PC-9 (cell line): ENCODE data around the gene ZFPL1. TPM values are rescaled to one million over a fixed set of nuclear protein-coding genes. Genes with fewer than 3 reads are reported as not detected.

Source experiments
- BruUV-seq: library from RNA; stranded (reverse); fragments of 400-500 nt; replicated peaks from 2 replicates; lab custom pipeline; 2021; lab: Mats Ljungman, UMichigan
- CTCF ChIA-PET: fragments of 300-600 bp; sonication (Branson Sonifier 250); formaldehyde crosslinking; loops from one replicate; lab custom pipeline; 2022; ENCODE audit warnings: antibody characterized with exemption; lab: Charles Lee
- POLR2A ChIA-PET: fragments of 300-600 bp; sonication (Branson Sonifier 250); formaldehyde crosslinking; loops from one replicate; lab custom pipeline; 2022; ENCODE audit warnings: antibody characterized with exemption; ENCODE audit not compliant: unreplicated experiment; lab: Charles Lee
- DNase-seq, 2 experiments: peaks; one replicate each; pipeline versions ENCODE4 v3.0.0 to v3.0.0-alpha.2; 2015 to 2022; ENCODE audit warnings: mixed read lengths in 1 of 2
- H2AFZ ChIP-seq: fragments of 200-600 bp; sonication (generic); 2 replicates; pipeline ENCODE4 v1.8.1; 2017; ENCODE audit warnings: antibody characterized with exemption
- H3F3A ChIP-seq: fragments of 200-600 bp; sonication (generic); 2 replicates; pipeline ENCODE4 v1.8.1; 2017; ENCODE audit warnings: antibody characterized with exemption, mild to moderate bottlenecking, low read depth; ENCODE audit not compliant: insufficient read depth
- H3K27ac ChIP-seq: fragments of 200-600 bp; sonication (generic); 2 replicates; pipeline ENCODE4 v1.6.1; 2016; ENCODE audit warnings: mixed run types
- H3K27me3 ChIP-seq: fragments of 200-600 bp; sonication (generic); 2 replicates; pipeline ENCODE4 v1.6.1; 2016; ENCODE audit warnings: low read depth, mixed run types; ENCODE audit not compliant: insufficient read depth
- H3K36me3 ChIP-seq: fragments of 200-600 bp; sonication (generic); 2 replicates; pipeline ENCODE4 v1.6.1; 2016; ENCODE audit warnings: low read depth, mixed run types
- H3K4me1 ChIP-seq: fragments of 200-600 bp; sonication (generic); replicated peaks from 2 replicates; pipeline ENCODE4 v1.6.1; 2016; ENCODE audit warnings: mixed run types; ENCODE audit not compliant: insufficient read depth
- H3K4me2 ChIP-seq: fragments of 200-600 bp; sonication (generic); 2 replicates; pipeline ENCODE4 v1.6.1; 2017; ENCODE audit warnings: mixed run types
- H3K4me3 ChIP-seq: fragments of 200-600 bp; sonication (generic); 2 replicates; pipeline ENCODE4 v1.6.1; 2016; ENCODE audit warnings: mixed run types
- H3K79me2 ChIP-seq: fragments of 200-600 bp; sonication (generic); 2 replicates; pipeline ENCODE4 v1.6.1; 2017; ENCODE audit warnings: low read depth, mixed run types
- H3K9me2 ChIP-seq: fragments of 200-600 bp; sonication (generic); 2 replicates; pipeline ENCODE4 v1.8.1; 2017; ENCODE audit warnings: mild to moderate bottlenecking; ENCODE audit not compliant: insufficient read depth
- H3K9me3 ChIP-seq: fragments of 200-600 bp; sonication (generic); 2 replicates; pipeline ENCODE4 v1.8.1; 2016; ENCODE audit warnings: low read depth; ENCODE audit not compliant: insufficient read depth
- H4K20me1 ChIP-seq: fragments of 200-600 bp; sonication (generic); 2 replicates; pipeline ENCODE4 v1.8.1; 2017; ENCODE audit not compliant: insufficient read depth
- EZH2 ChIP-seq: fragments of 200-600 bp; sonication (generic); IDR thresholded peaks from 2 replicates; pipeline ENCODE4 v1.8.0; 2017; ENCODE audit warnings: antibody characterized with exemption, low read depth
- intact Hi-C: fragments of 100-400 bp; cut with micrococcal nuclease; formaldehyde crosslinking; loops from one replicate; pipeline ENCODE4 v1.10.0; 2022; ENCODE audit not compliant: unreplicated experiment
- total RNA-seq: library from RNA; stranded (reverse); gene quantifications from 2 replicates; pipeline ENCODE4 v1.2.3, GENCODE V29; 2021
- TF ChIP-seq, protein P1 (sequence below): fragments of 200-600 bp; sonication (generic); conservative IDR thresholded peaks from 2 replicates; pipeline ENCODE4 v1.6.1; 2017; ENCODE audit warnings: mixed run types, antibody characterized with exemption, mild to moderate bottlenecking, moderate library complexity

ZFPL1 gene
- total RNA-seq, 1 experiment from 2014 or later: 68.2 TPM

DNA sequence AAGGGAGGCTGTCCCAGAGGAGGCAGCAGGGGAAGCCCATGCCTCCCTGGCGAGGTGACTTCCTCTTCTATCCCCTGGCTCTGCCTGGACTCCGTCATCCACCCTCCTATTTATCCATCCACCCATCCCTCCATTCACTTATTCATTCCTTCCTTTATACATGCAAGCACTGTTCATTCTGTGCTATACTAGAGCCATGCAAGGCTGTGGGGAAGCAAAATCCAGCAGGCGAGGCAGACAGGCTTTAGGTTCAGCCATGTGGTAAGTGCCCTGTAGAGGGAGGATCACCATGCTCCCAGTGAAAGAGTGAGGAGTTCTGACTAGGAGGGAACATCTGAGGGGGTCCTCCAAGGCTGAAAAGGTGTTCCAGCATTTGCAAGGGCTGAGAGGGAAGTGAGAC lies 24.5 kb upstream of the ZFPL1 start:
- intact Hi-C loops: no loop called here
- Histone ChIP-seq H2AFZ (no peak overlapping the region), H3K79me2 (no peaks in the 10 kb centered on the region), H3K36me3 (no peaks in the 10 kb centered on the region), H3K9me3 (no peaks in the 10 kb centered on the region), H3K9me2 (no peaks in the 10 kb centered on the region), H3K4me1 (no peaks in the 10 kb centered on the region), H4K20me1 (no peaks in the 10 kb centered on the region), H3K27ac (no peak overlapping the region), H3K4me3 (no peak overlapping the region), H3K27me3 (no peaks in the 10 kb centered on the region), H3F3A (no peaks in the 10 kb centered on the region), H3K4me2 (no peak overlapping the region)
- DNase-seq: no peak
- ChIA-PET CTCF (no interaction called here), POLR2A (no interaction called here)
- TF ChIP-seq, protein P1, sequence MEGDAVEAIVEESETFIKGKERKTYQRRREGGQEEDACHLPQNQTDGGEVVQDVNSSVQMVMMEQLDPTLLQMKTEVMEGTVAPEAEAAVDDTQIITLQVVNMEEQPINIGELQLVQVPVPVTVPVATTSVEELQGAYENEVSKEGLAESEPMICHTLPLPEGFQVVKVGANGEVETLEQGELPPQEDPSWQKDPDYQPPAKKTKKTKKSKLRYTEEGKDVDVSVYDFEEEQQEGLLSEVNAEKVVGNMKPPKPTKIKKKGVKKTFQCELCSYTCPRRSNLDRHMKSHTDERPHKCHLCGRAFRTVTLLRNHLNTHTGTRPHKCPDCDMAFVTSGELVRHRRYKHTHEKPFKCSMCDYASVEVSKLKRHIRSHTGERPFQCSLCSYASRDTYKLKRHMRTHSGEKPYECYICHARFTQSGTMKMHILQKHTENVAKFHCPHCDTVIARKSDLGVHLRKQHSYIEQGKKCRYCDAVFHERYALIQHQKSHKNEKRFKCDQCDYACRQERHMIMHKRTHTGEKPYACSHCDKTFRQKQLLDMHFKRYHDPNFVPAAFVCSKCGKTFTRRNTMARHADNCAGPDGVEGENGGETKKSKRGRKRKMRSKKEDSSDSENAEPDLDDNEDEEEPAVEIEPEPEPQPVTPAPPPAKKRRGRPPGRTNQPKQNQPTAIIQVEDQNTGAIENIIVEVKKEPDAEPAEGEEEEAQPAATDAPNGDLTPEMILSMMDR: no peak
- no peak for TF ChIP-seq EZH2
- BruUV-seq: no TSS peak

DNA sequence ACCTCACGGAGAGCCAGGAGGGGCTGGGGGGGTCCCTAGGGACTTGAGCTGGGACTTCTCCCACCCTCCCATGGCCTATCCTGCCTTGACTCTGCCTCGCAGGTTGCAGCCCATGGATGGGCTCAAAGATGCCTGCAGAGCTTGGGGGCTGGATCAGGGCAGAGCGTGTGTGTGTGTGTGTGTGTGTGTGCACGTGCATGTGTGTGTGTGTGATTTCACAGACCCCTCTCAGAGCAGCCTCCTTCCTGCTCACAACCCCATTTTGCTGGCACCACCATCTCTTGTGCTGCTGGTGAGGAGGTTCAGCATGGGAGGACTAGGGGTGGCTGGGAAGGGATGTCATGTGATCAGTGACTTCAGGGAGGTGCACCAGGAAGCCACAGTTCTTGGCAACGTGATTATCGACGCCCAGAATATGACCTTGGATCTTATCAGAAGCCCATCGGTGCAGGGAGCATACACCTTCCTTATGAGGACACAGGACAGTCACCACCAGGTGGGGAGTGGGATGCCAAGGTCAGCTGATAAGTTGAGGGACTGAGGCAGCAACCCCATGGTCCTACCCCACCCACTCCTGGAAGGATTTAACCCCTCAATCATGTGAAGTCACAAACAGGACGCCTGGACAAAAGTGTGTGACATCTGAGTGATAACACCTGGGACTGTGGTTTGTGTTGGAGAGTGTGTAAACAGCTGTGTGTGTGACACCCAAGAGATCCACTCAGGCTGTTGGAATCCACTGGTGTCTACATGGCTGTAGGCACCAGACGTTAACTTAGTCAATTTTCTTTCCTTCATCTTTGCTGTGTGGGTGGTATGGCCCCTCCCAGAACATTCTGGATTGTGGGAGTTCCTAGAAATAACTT lies 23.8 kb upstream of the ZFPL1 start:
- ChIA-PET CTCF (no interaction called here), POLR2A (no interaction called here)
- no TSS peak for BruUV-seq
- H3K9me2 ChIP-seq: no peaks in the 10 kb centered on the region
- H3K4me2 ChIP-seq: no peak overlapping the region
- no peaks in the 10 kb centered on the region for H3F3A ChIP-seq
- H3K79me2 ChIP-seq: no peaks in the 10 kb centered on the region
- H3K4me1 ChIP-seq: no peaks in the 10 kb centered on the region
- H3K36me3 ChIP-seq: no peaks in the 10 kb centered on the region
- no peak for DNase-seq
- no peaks in the 10 kb centered on the region for H3K9me3 ChIP-seq
- intact Hi-C loops: no loop called here
- no peak overlapping the region for H2AFZ ChIP-seq
- H4K20me1 ChIP-seq: no peaks in the 10 kb centered on the region
- TF ChIP-seq, protein P1: no peak
- no peak for TF ChIP-seq EZH2
- H3K27me3 ChIP-seq: no peaks in the 10 kb centered on the region
- H3K4me3 ChIP-seq: no peak overlapping the region
- no peak overlapping the region for H3K27ac ChIP-seq

DNA sequence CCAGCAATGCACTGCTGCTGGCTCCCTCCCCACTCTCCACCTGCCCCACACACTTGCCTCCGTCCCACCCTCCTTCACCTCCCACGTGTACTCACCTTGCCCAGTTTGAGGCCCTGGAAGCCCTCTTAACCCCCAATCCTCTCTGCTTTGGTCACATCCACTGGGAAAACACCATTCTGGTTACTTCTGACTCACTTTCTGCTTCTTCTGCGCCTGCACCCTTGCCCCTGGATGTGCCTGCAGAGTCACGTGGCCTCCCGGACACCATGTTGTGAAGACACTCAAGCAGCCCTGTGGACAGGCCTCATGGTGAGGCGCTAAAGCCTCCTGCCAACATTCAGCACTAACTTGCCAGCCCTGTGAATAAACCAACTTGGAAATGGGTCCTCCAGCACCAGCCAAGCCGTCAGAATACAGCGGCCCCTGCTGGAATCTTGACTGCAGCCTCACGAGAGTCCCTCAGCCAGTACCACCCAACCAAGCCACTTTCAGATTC lies 23.1 kb upstream of the ZFPL1 start:
- H3K9me3 ChIP-seq: no peaks in the 10 kb centered on the region
- H3K4me3 ChIP-seq: no peak overlapping the region
- ChIA-PET POLR2A (no interaction called here), CTCF (no interaction called here)
- TF ChIP-seq EZH2: no peak
- TF ChIP-seq, protein P1: no peak
- H3K36me3 ChIP-seq: no peaks in the 10 kb centered on the region
- no peaks in the 10 kb centered on the region for H3K79me2 ChIP-seq
- H3K4me2 ChIP-seq: no peak overlapping the region
- no peaks in the 10 kb centered on the region for H3F3A ChIP-seq
- H3K27ac ChIP-seq: no peak overlapping the region
- no peak for DNase-seq
- no peak overlapping the region for H2AFZ ChIP-seq
- BruUV-seq: no TSS peak
- intact Hi-C loops: no loop called here
- H3K27me3 ChIP-seq: no peaks in the 10 kb centered on the region
- no peaks in the 10 kb centered on the region for H3K4me1 ChIP-seq
- H4K20me1 ChIP-seq: no peaks in the 10 kb centered on the region
- no peaks in the 10 kb centered on the region for H3K9me2 ChIP-seq
